Left cardiac atrium (tissue), 4 donors: ENCODE measurements around the gene SPOCD1. TPM values are rescaled to one million over a fixed set of nuclear protein-coding genes. Genes with fewer than 3 reads are reported as not detected.

ENCODE experiments used
- ATAC-seq, 2 donors: fragments of 200-7000 bp; cut with Tn5 transposase; one replicate each; pipeline ENCODE4 v1.9.1; 2020; ENCODE audit warnings: mild to moderate bottlenecking in 2 of 2, moderate library complexity in 2 of 2
- DNase-seq: peaks from one replicate; pipeline ENCODE4 v3.0.0-alpha.2; 2020
- intact Hi-C, 2 donors: fragments of 100-400 bp; cut with DNase I; formaldehyde crosslinking; loops; one replicate each; pipeline versions ENCODE4 v1.14.1 to v1.15.1; 2022 to 2023
- total RNA-seq, 2 donors: library from RNA; stranded (reverse); fragmentation: NEBNext Ultra II Directional; extraction: Animal tissue kit (Norgen Biotek cat#: 25700); gene quantifications; one replicate each; pipeline ENCODE4 v1.2.1, GENCODE V29; 2021
- donor health status: DM: no; HTN: yes; CAD: no.
- donor health status: DM: no; HTN: yes; CAD: no; lungs with severe emphysema.
- donor health status: DM: yes; HTN: yes; CAD: no.
- donor health status: Dilated cardiomyopathy.

SPOCD1 gene
- total RNA-seq, 2 donors from 2014 or later, result 0.18 to 1.2 TPM

DNA sequence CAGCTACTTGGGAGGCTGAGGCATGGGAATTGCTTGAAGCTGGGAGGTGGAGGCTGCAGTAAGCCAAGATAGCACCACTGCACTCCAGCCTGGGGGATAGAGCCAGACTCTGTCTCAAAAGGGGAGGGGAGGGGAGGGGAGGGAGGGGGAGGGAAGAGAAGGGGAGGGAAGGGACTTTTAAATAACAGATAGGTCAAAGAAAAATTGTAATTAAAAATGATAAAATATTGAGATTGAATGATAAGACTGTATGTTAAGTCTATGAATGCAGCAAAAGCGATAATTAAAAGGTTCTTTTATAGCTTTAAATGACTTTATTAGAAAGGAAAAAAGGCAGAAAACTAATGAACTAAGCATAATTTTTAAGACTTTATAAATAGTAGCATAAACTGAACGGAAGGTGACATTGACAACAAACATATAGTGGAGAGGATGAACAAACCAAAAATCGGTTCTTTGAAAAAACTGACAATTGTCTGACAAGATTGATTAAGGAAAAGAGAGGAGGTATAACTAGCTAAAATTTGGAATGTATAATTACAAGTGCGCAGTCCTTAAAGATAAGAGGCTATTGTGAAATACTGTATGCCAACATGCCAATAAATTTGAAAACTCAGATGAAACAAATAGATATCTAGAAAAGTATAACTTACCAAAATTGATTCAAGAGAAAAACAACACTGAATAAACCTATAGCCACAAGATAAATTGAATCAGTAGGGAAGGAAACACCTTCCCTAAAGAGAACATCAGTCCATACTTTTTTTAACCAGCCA, 8.4 kb downstream of the SPOCD1 start:
- DNase-seq (no peak), ATAC-seq (no peak)
- intact Hi-C loops, result no loop called here

DNA sequence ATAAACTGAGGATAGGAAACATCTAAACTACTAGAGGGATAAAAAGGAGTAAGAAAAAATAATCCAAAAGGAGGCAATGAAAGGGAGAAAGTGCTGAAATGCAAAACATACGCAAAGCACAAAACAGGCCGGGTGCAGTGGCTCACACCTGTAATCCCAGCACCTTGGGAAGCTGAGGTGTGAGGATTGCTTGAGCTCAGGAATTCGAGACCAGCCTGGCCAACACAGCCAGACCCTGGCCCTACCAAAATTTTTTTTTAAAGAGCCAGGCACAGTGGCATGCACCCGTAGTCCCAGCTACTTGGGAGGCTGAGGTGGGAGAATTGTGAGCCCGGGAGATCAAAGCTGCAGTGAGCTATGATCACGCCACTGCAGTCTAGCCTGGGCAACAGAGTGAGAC, 10.5 kb downstream of the SPOCD1 start:
- intact Hi-C loops, result no loop called here
- ATAC-seq (no peak), DNase-seq (no peak)

DNA sequence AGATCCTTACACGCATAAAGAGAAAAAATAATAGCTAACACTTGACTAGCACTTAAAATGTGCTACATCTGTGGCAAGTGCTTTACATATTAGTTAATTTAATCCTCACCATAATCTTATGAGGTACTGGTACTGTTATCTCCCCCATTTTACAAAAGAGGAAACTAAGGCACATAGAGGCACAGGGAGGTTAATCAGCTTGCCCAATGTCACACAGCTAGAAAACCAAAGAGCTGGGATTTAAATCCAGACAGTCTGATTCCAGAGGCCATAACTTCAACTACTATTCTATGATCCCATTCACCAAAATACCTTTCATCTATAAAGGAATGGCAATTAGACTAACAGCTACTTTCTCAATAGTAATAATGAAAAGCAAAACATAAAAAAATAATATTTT, 11.7 kb downstream of the SPOCD1 start:
- no peak for ATAC-seq
- intact Hi-C loops, result no loop called here
- DNase-seq, result no peak

DNA sequence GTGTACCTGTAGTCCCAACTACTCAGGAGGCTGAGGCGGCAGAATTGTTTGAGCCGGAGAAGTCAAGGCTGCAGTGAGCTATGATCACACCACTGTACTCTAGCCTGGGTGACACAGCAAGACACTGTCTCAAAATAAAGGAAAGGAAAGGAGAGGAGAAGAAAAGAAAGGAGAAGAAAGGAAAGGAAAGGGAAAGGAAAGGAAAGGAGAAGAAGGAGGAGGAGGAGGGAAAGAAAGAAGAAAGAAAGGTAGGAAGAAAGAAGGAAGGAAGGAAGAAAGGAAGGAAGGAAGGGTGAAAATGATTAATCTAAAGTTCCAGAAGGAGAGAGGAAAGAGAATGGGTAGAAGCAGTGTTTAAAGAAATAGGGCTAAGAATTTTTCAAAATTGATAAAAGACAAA, 12.2 kb downstream of the SPOCD1 start:
- DNase-seq (no peak), ATAC-seq (no peak)
- intact Hi-C loops, result no loop called here

DNA sequence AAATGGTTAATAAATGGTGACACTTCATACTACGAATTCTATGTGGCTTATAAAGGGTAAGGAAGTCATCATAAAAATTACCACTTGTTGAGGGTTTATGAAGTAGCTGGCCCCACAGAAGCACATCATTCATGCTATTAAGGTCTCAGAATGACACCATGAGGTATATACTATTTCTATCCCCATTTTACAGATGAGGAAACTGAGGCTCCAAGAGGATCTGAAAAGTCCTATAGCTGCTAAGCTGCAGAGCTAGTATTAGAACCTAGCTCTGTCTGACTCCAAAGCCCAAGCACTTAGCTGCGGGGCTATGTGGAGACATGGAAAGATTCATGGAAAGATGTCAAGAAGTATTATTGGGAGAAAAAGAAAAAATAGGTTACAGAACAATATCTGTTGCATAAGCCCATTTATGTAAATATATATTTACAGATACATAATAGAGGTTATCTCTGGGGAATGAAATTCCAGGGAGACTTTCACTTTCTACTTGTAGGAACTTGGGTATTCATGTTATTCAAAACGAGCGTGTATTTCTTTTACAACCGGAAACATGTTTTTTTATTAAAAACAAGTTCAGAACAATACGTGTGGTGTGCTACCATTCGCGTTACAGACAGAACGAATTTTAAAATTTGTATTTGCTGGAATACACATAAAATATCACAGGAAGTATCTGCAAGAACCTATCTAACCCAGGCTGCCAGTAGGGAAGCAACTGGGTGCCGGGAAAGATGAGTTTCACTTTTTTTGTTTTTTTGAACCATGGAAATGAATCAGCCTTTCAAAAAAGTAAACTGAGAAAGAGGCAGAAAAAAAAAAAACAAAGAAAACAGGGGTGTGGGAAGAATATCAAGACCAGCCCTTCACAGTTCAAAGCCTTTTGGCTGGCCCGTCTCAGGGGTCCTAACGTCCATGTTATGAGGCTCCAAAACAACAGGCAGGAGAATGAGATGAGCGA, 13.4 kb downstream of the SPOCD1 start:
- ATAC-seq, result no peak
- no peak for DNase-seq
- intact Hi-C loops, result no loop called here

DNA sequence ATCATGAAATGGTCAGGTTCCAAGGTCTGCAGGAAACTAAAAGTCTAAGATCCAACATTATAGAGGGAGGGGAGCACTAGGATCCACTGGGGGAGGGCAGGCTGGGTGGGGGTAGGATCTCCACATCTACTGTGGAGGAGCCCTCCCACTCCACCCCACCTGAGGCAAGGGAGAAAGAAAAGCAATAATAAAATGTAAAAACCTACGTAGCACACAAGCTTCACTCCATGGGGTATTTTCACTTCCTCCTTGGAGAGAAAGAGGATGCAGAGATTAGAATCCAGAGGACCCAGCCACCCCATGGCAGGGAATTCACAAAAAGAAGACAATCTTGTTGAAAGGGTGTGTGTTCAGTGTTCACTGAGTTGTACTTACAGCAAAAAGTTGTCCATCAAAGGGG, 14.4 kb downstream of the SPOCD1 start:
- no peak for DNase-seq
- intact Hi-C loops, result no loop called here
- ATAC-seq, result no peak

DNA sequence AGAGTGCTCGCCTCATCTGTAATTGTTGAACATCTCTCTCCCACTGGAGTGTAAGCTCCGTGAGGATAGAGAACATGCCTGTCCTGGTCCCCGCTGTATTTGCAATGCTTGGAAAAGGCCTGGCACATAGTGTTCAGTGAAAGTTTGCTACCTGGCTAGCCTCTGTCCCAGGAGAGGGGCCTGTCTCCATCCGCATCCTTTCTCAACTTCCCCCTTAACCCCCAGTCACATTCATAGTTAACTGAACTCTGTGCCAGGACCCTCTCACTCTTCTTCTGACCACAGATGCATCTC, 15.2 kb downstream of the SPOCD1 start:
- DNase-seq (no peak), ATAC-seq (no peak)
- intact Hi-C loops, result no loop called here

DNA sequence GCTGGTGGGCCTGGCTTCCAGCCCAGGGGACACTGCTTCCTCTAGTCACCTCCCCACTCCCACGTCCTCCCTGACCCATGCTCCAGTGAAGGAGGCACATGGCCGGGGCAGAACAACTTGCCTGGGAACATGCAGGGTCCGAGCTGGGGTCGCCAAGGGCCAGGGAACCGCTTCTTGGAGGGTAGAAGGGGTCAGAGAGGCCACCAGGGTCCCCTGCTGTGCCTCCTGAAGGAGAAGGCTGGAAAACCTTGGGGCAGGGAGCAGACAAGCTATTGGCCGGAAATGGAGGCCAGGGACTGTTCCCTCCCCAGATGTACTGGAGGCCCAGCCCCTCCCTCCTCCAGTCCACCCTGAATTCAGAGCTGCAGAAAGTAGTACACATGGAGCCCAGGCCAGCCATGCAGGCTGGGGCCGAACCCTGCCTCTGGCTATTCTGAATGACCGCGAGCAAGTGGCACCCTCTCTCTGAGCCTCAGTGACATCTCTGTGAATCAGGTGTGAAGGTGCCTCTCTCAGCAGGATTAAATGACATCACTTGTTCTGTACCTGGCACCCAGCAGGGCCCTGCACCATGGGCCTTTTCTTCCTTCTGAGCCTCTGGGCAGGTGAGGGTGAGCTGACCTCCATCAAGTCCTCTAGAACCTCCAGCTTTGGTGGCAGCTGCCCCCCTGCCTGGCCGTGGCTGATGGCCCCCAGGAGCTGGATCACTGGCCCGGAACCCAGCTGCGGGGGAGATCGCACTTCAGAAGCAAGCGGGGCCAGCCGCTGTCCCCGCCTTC, 15.7 kb downstream of the SPOCD1 start:
- intact Hi-C loops, result loop anchor here in 1 of 2 donors (10.0 kb wide), 1 partner anchor 165 kb away; no protein-coding TSS in a partner anchor
- DNase-seq, result no peak

DNA sequence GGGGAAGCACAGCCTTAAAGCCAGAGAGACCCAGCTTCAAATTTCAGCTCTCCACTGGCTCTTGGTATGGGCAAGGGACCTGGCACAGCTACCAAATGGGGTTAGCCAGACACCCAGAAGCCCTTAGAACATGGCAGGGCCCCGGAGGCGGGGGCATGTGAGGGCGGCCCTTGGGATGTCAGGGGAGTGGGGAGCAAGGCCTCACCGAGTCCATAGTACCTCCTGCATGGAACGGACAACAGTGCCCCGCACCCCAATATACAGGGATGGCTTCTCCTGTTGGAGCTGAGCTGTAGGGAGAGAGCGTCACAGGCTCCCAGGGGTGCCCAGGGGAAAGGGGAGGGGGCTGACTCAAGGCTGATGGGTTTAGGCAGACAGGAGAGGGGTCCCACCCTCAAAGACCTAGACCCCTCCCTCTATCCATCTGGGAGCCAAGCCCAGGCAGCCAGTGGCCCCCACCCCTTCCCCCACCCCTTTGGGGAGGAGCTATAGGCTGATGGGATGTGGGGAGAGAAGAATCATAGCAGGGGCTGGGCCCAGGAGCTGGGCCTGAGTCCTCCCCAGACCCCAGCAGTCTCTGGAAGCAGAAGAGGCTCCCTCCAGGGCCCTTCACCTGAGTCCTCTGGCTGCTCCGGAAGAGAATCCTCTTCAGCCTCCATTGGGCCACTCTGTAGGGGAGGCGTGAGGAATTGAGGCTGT, 16.5 kb downstream of the SPOCD1 start:
- intact Hi-C loops, result loop anchor here in 1 of 2 donors (10.0 kb wide), 1 partner anchor 165 kb away; no protein-coding TSS in a partner anchor
- no peak for ATAC-seq
- no peak for DNase-seq

More for the DNA sequence above, 15.7 kb downstream of the SPOCD1 start:
- ATAC-seq, result no peak

DNA sequence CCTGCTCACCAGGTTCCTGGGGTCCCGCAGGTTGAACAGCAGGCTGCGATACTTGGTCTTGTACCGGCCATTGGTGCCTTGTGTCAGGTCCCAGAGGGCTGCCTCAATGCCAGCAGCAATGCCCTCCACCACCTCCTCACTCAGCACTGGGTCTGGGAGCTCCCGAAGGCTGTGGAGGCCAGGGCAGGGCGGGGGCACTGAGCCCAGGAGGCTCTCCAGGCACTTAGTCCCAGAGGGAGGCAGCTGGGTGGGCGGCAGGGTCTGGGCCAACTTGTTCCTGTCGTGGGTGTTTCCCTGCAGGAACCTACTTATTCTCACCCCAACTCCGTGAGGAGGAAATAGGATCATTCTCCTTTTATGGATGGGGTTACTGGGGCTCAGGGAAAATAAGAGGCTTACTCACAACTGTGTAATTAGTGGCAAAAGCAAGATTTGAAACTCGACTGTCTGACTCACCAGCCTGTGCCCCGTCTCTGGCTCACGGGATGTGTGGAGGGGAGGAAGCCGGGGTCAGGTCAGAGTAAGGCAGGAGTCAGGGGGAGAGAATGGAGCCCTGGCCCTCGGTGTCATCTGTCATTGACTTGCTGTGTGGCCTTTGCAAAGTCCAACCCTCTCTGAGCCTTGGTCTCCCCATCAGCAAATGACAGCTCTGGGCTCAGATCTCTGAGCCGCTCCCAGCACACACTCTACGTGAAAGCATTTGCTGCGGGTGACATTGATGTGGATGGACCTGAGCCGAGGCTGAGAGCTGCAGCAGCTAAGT, 17.2 kb downstream of the SPOCD1 start:
- DNase-seq, result no peak
- intact Hi-C loops, result loop anchor here in 1 of 2 donors (10.0 kb wide), 1 partner anchor 166 kb away; no protein-coding TSS in a partner anchor
- ATAC-seq, result peak in 1 of 2 donors; percentile 51

DNA sequence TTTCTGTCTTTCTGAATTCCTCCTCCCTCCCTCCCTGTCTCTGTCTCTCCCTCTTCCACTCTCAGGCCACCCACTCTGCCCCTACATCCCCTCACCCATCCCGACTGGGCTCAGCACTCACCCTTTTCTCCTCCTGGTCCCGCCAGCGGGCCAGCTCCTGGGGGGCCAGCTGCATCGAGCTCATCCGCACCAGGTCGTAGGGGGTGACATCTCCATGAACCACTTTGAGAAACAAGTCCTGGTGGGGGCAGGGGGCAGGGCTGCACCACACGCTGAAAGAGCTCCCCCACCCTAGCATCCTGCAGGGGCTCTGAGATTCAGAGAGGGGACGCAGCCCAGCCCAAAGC, 17.8 kb downstream of the SPOCD1 start:
- DNase-seq, result no peak
- no peak for ATAC-seq
- intact Hi-C loops, result loop anchor here in 1 of 2 donors (10.0 kb wide), 1 partner anchor 167 kb away; no protein-coding TSS in a partner anchor

DNA sequence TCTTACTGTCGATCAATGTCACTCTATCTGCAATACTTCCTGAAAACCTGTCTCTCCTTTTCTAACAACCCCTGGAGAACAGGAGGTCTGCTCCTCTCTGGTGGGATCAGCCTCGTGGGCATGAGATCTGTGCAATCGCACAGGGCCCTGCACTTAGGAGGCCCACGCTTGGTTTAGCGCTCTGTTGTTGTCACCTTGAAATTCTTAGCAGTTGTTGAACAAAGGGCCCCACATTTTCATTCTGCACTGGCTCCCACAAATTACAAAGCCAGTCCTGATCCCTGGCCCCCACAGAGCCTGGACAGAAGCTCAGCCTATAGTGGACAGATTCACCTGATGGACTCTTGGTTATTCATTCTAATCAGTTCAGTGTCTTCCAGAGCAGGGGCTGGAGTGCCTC, 18.6 kb downstream of the SPOCD1 start:
- DNase-seq (no peak), ATAC-seq (no peak)
- intact Hi-C loops, result loop anchor here in 1 of 2 donors (10.0 kb wide), 1 partner anchor 168 kb away; no protein-coding TSS in a partner anchor

DNA sequence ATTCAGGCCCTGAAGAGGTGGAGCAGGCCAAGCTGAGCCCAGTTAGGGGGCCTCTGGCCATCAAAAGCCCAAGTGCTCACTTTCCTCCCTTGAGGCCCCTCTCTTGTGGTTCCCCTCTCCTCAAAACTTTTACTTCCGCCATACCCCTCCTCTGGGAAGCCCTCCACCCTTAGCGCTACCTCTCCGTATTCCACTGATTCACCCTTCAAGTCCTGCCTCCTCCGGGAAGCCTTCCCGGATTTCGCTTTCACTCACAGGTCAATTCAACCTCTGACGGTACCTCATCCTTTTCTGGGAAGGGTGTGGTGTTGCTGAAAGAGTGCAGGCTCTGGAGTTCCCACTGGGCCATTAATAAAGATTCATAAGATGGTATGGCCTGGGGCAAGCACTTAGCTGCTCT, 19.1 kb downstream of the SPOCD1 start:
- ATAC-seq, result no peak
- DNase-seq, result no peak
- intact Hi-C loops, result loop anchor here in 1 of 2 donors (10.0 kb wide), 1 partner anchor 168 kb away; no protein-coding TSS in a partner anchor

DNA sequence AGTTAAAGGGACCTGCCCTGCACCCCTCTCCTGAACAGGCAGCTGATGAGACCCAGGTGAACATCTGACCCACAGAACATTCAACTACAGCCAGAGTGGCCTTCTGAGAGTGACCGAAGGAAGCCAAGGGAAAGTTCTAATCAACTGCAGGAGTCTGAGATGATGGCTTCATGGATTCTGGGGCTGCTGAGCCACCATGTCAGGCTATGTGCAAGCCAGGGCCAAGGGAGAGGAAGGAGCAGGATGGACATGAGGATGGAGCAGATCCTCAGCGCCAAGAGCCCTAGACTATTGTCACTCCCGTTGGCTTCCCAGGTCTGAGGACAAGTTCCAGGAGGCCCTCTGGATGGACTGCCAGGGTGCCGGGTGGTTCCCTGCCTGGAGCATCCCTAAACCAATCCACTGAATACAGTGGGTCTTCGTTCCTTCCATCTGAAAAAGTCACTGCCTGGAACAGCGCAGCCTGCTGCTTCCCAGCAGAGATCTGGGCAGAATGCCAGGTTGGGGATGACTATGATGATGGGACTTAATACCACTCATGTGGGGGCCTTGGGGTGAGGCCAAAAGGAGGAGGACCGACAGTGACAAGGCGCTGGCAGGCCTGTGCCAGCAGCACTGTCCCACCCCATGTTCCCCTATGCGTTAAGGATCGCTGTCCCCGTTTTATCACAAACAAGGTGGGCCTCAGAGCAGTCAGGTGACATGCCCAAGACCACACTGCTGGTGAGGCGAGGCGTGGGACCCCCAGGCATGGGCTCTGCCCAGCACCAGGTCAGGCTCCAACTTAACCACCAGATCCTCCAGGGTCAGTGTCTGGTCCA, 19.8 kb downstream of the SPOCD1 start:
- intact Hi-C loops, result loop anchor here in 1 of 2 donors (10.0 kb wide), 1 partner anchor 169 kb away; no protein-coding TSS in a partner anchor
- DNase-seq (peak; percentile 76), ATAC-seq (peak; percentile 45 to 54)

DNA sequence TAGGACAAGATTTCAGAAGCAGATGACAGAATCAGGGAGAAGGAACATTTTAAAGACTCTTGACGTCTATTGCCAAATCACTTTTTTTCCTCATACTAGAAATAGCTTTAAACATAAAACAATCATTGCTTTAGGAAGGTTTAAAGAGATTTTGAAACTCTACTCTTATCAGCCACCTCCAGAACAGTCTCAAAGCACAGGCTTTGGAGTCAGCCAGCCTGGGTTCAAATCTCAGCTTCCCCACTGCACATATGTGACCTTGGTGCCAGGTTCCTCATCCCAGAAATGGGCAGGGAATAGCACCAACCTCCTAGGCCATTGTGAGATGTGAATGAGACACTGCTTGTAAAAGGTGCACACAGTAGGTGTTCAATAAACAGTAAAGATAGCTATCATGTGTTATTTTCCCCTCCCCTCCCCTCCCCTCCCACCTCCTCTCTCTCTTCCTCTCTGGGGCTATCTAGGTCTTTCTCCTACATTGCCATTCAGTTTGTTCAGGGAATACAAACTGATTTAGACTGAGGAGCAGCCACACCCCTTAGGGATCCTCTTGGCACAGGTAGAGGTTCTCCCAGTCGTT, 20.6 kb downstream of the SPOCD1 start:
- ATAC-seq, result no peak
- intact Hi-C loops, result loop anchor here in 1 of 2 donors (10.0 kb wide), 1 partner anchor 170 kb away; no protein-coding TSS in a partner anchor

DNA sequence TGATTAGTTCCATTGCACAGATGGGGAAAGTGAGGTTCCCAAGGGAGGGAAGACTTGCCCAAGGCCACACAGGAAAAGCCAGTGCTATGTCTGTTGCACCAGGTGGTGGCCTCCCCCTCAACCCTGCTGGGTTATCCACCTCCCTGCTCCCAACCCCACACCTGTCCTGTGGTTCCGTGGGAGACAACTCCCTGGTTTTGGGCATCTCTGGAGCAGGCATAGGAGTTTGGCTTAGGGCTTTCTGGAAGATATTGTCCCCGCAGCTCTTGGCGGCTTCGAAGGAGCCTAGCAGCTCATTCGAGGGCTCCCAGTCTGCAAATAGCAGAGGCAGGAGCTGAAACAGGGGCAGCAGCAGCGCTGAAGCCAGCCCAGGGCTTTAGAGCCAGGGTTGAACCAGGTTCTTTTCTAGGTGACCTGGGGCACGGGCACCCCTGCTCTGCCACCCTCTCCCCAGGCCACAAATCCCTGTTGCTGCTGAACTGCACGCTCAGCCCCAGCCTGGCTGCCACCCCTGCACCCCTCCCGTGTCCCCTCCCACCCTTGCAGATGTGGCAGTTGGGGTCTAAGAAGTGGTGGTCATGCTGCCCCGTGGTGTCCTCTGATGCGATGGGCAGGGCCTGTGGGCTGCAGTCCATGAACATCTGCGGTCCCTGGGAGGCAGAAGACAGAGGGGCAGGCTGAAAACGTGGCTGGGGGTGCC, 22.1 kb downstream of the SPOCD1 start:
- no peak for ATAC-seq
- intact Hi-C loops, result loop anchor here in 1 of 2 donors (10.0 kb wide), 1 partner anchor 171 kb away; no protein-coding TSS in a partner anchor

More for the DNA sequence above, 20.6 kb downstream of the SPOCD1 start:
- no peak for DNase-seq

More for the DNA sequence above, 22.1 kb downstream of the SPOCD1 start:
- no peak for DNase-seq
